T-helper 1 cell (primary cell): ENCODE measurements around the gene KIAA1671.
A peak's percentile ranks its signal among the peaks of the same experiment; 100 is the strongest.
"Not testable (repeated sequence)": the region's sequence is repeated elsewhere in the genome, so short reads cannot be mapped to it uniquely, and the experiment has no call there.

ENCODE experiments used
- DNase-seq, 5 donors: peaks; one replicate each; pipeline ENCODE4 v3.0.0-alpha.2; 2012 to 2020

The KIAA1671 gene

GRCh38 chr22:25177226-25177625 lies 224.7 kb downstream of the KIAA1671 start:
- DNase-seq, result no peak

- no peak for DNase-seq
These were observed 225.4 kb downstream of the KIAA1671 start for GRCh38 chr22:25177895-25178294.

- not testable (repeated sequence) for DNase-seq
These were observed 225.8 kb downstream of the KIAA1671 start for GRCh38 chr22:25178348-25178747.

GRCh38 chr22:25178869-25179631 lies 226.5 kb downstream of the KIAA1671 start:
- DNase-seq, result not testable (repeated sequence)

- no peak for DNase-seq
These were observed 229.9 kb downstream of the KIAA1671 start for GRCh38 chr22:25182131-25183110.

- DNase-seq, result no peak
These were observed 231.6 kb downstream of the KIAA1671 start for GRCh38 chr22:25183949-25184619.

GRCh38 chr22:25186140-25186539 lies 233.6 kb downstream of the KIAA1671 start:
- DNase-seq, result no peak

- DNase-seq, result no peak
These were observed 235.0 kb downstream of the KIAA1671 start for GRCh38 chr22:25187469-25187868.

- DNase-seq, result no peak
These were observed 239.9 kb downstream of the KIAA1671 start for GRCh38 chr22:25192406-25192805.

- no peak for DNase-seq
These were observed 240.6 kb downstream of the KIAA1671 start for GRCh38 chr22:25193130-25193529.

- no peak for DNase-seq
These were observed 241.0 kb downstream of the KIAA1671 start for GRCh38 chr22:25193548-25193947.

- no peak for DNase-seq
These were observed 243.8 kb downstream of the KIAA1671 start for GRCh38 chr22:25196326-25196725.

GRCh38 chr22:25197340-25197739 lies 244.8 kb downstream of the KIAA1671 start:
- no peak for DNase-seq

GRCh38 chr22:25199731-25200520 lies 247.4 kb downstream of the KIAA1671 start, which contains the start of gene CRYBB3:
TSS of gene CRYBB3 (plus strand) at chr22:25199858. CDS start at chr22:25201397, 1,539 bp downstream.
- no peak for DNase-seq

- no peak for DNase-seq
These were observed 248.5 kb downstream of the KIAA1671 start for GRCh38 chr22:25200967-25201366.

- DNase-seq, result no peak
These were observed 249.2 kb downstream of the KIAA1671 start for GRCh38 chr22:25201557-25202273.

- peak in 3 of 5 donors; percentile 15 to 40 (median 33) for DNase-seq
These were observed 249.9 kb downstream of the KIAA1671 start for GRCh38 chr22:25202290-25202921.

GRCh38 chr22:25203082-25203481 lies 250.6 kb downstream of the KIAA1671 start:
- no peak for DNase-seq

GRCh38 chr22:25204547-25204946 lies 252.0 kb downstream of the KIAA1671 start:
- not testable (repeated sequence) for DNase-seq

GRCh38 chr22:25205847-25206246 lies 253.3 kb downstream of the KIAA1671 start:
- no peak for DNase-seq

- DNase-seq, result no peak
These were observed 254.5 kb downstream of the KIAA1671 start for GRCh38 chr22:25206998-25207397.
